Cerebellar nuclear complex (tissue), 1 donor: ENCODE data around the gene COL5A1.
"Not testable (repeated sequence)": the region's sequence is repeated elsewhere in the genome, so short reads cannot be mapped to it uniquely, and the experiment has no call there.

Experiments used
- DNase-seq, 2 experiments: peaks; one replicate each; lab custom pipeline; 2025; lab: John Stamatoyannopoulos, UW

COL5A1 gene

GRCh38 chr9:134678666-134679443 is 37.3 kb downstream of the COL5A1 start:
- DNase-seq: no peak

GRCh38 chr9:134679616-134680392 is 38.2 kb downstream of the COL5A1 start:
- no peak for DNase-seq

- no peak for DNase-seq
Measured at GRCh38 chr9:134680393-134681060, 38.9 kb downstream of the COL5A1 start.

- no peak for DNase-seq
Measured at GRCh38 chr9:134681061-134681661, 39.6 kb downstream of the COL5A1 start.

- DNase-seq: no peak
Measured at GRCh38 chr9:134682026-134682425, 40.4 kb downstream of the COL5A1 start.

- no peak for DNase-seq
Measured at GRCh38 chr9:134682651-134683364, 41.2 kb downstream of the COL5A1 start.

- no peak for DNase-seq
Measured at GRCh38 chr9:134683714-134684374, 42.2 kb downstream of the COL5A1 start.

- no peak for DNase-seq
Measured at GRCh38 chr9:134684375-134684723, 42.7 kb downstream of the COL5A1 start.

- not testable (repeated sequence) for DNase-seq
Measured at GRCh38 chr9:134684941-134685340, 43.3 kb downstream of the COL5A1 start.

GRCh38 chr9:134685784-134686183 is 44.2 kb downstream of the COL5A1 start:
- DNase-seq: no peak

GRCh38 chr9:134686896-134687295 is 45.3 kb downstream of the COL5A1 start:
- no peak for DNase-seq

- DNase-seq: no peak
Measured at GRCh38 chr9:134687556-134687955, 46.0 kb downstream of the COL5A1 start.

GRCh38 chr9:134688231-134688630 is 46.6 kb downstream of the COL5A1 start:
- DNase-seq: no peak

GRCh38 chr9:134688661-134689320 is 47.2 kb downstream of the COL5A1 start:
- no peak for DNase-seq

GRCh38 chr9:134689321-134690181 is 47.9 kb downstream of the COL5A1 start:
- DNase-seq: no peak

GRCh38 chr9:134690301-134690751 is 48.7 kb downstream of the COL5A1 start:
- DNase-seq: no peak

GRCh38 chr9:134690946-134691694 is 49.5 kb downstream of the COL5A1 start:
- no peak for DNase-seq

- DNase-seq: no peak
Measured at GRCh38 chr9:134691695-134692572, 50.3 kb downstream of the COL5A1 start.
